RWPE1 (cell line): ENCODE results near the gene TP53TG3D.
"Not testable (repeated sequence)": the region's sequence is repeated elsewhere in the genome, so short reads cannot be mapped to it uniquely, and the experiment has no call there.

Source experiments
- CTCF ChIA-PET: fragments of 350-600 bp; sonication (Branson Sonifier 250); formaldehyde crosslinking; extraction: SDS; loops from one replicate; lab custom pipeline; 2021; lab: Yijun Ruan, JAX
- POLR2A ChIA-PET: fragments of 400-600 bp; formaldehyde crosslinking; extraction: SDS; loops from one replicate; lab custom pipeline; 2020; ENCODE audit warnings: antibody characterized with exemption; ENCODE audit not compliant: low non-redundant PET; lab: Yijun Ruan, JAX
- DNase-seq: peaks from one replicate; pipeline ENCODE4 v3.0.0; 2012; ENCODE audit warnings: low spot score
- H3K27ac ChIP-seq: fragments of 450-650 bp; 2 replicates; pipeline ENCODE4 v1.5.1; 2017

Gene TP53TG3D, protein sequence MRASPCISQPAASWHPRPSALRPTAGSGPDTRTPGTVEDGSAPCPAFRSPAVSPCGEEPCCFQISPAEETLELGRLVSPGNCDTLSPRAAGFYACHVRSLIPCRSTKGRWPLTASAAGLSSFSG

DNA sequence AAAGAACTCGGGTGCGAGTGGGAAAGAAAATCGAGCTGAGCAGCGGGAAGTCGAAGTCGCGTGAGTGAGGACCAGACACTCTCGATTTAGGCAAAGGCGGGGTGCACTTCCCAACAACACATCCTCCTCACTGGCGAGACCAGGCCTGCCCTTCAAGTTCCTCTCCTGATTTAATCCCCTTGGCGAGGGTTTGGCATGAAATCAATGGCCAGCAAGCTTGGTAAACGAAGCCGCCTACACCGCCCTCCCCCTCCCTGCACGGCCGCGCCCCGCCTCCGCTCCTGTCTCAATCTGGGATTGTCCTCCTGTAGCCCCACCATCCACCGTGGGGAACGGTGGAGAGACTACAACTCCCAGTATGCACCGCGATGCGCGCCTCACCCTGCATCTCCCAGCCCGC is at the start of gene TP53TG3D:
TSS of gene TP53TG3D (plus strand) at position 301 of the 400 bp plus-strand sequence. CDS start at position 369, 68 bp downstream.
- CTCF ChIA-PET, H3K27ac ChIP-seq, DNase-seq, POLR2A ChIA-PET: not testable (repeated sequence)

DNA sequence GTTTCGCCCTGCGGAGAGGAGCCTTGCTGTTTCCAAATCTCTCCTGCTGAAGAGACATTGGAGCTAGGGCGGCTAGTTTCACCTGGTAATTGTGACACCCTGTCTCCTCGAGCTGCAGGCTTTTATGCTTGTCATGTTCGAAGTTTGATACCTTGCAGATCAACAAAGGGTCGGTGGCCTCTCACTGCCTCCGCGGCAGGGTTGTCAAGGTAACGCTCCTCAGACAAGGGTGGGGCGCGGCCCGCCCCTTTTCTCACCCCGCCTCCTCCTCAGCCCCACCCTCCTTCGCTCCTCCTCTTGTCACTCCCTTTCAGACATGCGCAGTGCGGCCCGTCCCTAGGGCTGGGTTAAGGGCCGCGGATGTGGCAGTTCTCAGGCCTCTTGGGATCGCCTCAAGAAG is 421 bp downstream of the TP53TG3D start:
- DNase-seq, POLR2A ChIA-PET, CTCF ChIA-PET, H3K27ac ChIP-seq: not testable (repeated sequence)

DNA sequence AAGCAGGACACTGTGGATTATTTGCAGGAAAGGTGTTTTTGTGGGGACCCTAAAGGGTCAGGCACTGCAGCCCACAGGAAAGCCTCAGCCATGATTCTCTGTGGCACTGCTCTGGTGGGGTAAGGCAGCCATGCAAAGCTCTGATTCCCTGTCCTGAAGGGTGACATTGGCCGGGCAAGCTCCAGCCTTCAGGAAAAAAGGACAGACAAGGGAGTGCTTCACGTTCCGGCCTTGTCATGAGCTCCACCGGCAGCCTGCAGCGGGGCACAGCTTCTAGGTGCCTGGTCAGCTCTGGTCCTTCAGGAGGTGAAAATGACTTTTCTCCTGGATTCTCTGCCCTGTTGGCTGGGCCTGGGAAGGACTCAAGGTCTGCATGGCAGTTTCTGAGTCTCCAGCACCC is 8.4 kb downstream of the TP53TG3D start:
- DNase-seq, H3K27ac ChIP-seq, CTCF ChIA-PET, POLR2A ChIA-PET: not testable (repeated sequence)

DNA sequence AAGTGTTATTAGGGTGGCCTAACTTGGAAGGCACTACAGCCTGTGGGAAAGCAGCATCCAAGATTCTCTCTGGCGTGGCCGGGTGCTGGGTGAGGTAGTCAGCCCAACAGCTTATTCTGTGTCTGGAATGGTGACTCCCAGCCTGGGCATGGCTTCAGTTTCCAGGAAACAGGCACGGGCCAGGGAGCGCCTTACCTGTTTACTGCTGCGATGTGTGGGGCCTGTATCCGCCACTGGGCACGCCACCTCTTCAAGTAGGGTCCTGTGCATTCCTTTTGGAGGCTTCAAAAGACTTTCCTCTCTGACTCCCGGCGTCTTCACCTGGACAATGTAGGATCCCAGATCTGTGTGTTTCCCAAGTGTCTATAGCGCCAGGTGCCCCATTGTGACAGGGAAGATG is 10.5 kb downstream of the TP53TG3D start:
- CTCF ChIA-PET, result not testable (repeated sequence)

DNA sequence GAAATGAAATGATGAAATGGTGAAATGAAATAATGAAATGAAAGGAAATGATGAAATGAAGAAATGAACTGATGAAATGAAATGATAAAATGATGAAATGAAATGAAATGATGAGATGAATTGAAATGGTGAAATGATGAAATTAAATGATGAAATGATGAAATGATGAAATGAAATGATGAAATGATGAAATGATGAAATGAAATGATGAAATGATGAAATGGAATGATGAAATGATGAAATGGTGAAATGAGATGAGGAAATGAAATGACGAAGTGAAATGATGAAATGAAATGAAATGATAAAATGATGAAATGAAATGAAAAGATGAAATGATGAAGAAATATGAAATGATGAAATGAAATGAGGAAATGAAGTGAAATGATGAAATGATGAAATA is 28.8 kb downstream of the TP53TG3D start:
- CTCF ChIA-PET, DNase-seq, H3K27ac ChIP-seq, POLR2A ChIA-PET: not testable (repeated sequence)

More for the DNA sequence above, 10.5 kb downstream of the TP53TG3D start:
- DNase-seq, H3K27ac ChIP-seq, POLR2A ChIA-PET: not testable (repeated sequence)

DNA sequence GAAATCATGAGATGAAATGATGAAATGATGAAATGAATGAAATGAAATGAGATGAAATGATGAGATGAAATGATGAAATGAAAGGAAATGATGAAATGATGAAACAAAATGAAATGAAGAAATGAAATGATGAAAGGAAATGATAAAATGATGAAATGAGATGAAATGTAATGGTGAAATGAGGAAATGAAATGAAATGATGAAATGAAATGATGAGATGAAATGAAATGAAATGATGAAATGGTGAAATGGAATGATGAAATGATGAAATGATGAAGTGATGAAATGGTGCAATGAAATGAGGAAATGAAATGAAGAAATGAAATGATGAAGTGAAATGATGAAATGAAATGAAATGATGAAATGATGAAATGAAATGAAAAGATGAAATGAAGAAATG is 29.9 kb downstream of the TP53TG3D start:
- CTCF ChIA-PET, DNase-seq, H3K27ac ChIP-seq, POLR2A ChIA-PET: not testable (repeated sequence)

DNA sequence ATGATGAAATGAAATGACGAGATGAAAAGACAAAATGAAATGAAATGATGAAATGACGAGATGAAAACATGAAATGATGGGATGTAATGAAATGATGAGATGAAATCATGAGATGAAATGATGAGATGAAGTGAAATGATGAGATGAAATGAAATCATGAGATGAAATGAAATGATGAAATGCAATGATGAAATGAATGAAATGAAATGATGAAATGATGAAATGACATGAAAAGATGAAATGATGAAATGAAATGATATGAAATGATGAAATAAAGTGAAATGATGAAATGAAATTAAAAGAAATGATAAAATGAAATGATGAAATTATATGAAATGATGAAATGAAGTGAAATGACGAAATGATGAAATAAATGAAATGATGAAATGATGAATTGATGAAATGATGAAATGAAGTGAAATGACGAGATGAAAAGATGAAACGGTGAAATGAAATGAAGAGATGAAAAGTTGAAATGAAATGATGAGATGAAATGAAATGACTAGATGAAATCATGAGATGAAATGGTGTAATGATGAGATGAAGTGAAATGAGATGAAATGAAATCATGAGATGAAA is 30.9 kb downstream of the TP53TG3D start:
- CTCF ChIA-PET, DNase-seq, H3K27ac ChIP-seq, POLR2A ChIA-PET: not testable (repeated sequence)

DNA sequence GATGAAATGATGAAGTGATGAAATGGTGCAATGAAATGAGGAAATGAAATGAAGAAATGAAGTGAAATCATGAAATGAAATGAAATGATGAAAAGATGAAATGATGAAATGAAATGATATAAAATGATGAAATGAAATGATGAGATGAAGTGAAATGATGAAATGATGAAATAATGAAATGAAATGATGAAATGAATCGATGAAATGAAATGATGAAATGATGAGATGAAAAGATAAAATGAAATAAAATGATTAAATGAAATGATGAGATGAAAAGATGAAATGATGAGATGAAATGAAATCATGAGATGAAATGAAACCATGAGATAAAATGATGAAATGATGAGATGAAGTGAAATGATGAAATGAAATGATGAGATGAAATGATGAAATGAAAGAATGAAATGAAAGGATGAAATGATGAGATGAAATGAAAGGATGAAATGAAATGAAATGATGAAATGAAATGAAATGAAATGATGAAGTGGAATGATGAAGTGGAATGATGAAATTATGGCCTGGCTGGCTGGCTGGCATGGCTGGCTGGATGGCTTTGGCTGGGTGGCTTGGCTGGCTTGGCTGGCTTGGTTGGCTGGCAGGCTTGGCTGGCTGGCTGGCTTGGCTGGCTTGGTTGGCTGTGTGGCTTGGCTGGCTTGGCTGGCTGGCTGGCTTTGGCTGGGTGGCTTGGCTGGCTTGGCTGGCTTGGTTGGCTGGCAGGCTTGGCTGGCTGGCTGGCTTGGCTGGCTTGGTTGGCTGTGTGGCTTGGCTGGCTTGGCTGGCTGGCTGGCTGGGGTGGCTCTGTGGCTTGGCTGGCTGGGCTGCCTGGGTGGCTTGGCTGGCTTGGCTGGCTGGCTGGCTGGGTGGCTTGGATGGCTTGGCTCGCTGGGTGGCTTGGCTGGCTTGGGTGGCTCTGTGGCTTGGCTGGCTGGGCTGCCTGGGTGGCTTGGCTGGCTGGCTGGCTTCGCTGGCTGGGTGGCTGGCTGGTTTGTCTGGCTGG is 32.0 kb downstream of the TP53TG3D start:
- POLR2A ChIA-PET, DNase-seq, H3K27ac ChIP-seq, CTCF ChIA-PET: not testable (repeated sequence)

DNA sequence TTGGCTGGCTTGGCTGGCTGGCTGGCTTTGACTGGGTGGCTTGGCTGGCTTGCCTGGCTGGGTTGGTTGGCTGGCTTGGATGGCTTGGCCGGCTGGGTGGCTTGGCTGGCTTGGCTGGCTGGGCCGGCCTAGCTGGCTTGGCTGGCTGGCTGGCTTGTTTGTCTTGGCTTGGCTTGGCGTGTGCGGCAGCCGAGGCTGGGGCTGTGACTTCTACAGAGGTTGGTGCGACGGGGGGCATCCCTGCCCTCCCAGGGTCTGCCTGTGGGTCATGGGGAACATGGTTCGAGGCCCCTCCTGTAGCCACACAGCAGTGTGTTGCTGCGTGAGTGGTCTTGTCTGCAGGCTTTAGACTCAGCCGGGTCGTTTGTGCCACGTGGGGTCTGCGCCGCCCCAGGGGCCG is 33.1 kb downstream of the TP53TG3D start:
- H3K27ac ChIP-seq, DNase-seq, CTCF ChIA-PET, POLR2A ChIA-PET: not testable (repeated sequence)

DNA sequence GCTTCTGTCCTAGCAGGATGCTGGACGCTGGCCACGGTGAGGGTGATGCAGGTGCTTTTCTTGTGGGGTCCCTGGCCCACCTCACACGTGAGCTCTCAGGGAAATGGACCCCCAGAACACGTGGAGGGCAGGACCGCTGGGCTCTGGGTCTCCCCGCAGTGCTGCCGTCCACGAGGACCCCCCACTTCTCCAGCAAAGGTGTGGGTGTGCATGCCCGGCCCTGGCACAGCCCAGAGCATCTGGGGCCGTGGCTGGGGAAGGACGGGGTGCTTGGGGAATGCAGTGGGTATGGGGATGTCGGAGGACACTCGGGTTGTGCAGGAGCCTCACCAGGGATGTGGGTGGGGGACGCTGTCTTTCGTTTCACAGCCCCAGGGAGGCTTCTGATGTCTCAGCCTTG is 34.7 kb downstream of the TP53TG3D start:
- POLR2A ChIA-PET, H3K27ac ChIP-seq, DNase-seq, CTCF ChIA-PET: not testable (repeated sequence)

DNA sequence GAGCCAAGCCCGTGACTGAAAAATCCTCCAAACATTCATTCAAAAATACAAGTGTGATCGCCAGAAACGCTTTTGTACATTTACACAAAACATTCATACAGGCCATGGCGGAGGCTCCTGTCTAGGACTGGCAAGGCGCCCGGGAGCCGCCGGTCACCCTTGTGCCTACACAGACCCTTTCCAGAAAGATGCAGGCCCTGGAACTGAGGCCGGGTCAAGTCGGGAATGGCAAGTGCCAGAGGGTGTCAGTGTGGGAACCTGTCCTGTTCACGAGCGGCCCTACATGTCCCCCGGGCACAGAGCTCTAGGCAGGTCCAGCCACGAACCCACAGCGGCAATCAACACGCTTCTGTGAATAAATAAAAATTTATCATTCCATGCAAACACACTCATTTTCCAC is 36.1 kb downstream of the TP53TG3D start:
- CTCF ChIA-PET, POLR2A ChIA-PET, DNase-seq, H3K27ac ChIP-seq: not testable (repeated sequence)

DNA sequence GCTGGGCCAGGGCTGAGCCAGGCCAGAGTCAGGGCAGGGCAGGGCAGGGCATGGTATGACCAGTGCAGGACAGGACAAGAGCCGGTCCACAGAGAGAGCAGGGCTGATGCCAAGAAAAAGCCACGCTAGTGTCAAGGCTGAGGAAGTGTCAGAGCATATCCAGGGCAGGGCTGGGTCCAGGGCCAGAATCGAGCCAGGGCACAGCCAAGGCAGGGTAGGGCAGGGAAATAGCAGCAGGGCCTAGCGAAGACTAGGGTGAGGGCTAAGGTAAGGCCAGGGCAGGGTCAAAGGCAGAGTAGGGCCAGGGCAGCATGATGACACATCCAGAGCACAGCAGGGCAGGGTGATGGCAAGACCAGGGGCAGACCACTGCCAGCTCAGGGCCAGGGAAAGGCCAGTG is 49.7 kb downstream of the TP53TG3D start:
- DNase-seq, CTCF ChIA-PET, H3K27ac ChIP-seq, POLR2A ChIA-PET: not testable (repeated sequence)
